Measurements from ENCODE around the gene MED12L.

DNA sequence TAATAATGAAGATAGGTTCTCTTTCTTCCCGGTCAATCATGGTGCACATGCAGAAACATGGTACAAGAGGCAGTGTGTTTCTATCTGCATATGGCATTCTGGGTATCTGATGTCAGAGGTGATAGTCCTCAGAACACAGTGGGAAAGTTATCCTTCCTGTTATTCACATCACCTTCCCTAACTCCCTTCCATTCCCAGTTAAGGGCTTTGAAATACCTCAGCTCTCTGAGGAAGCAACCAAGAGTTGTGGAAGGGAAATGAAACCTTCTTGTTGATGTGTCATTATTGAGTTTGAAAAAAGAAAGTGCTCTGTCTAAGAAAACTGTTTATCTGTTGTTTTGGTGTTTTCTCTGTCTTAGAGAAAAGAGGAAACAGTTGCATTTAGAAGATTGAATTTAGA, 265.8 kb downstream of the MED12L start:
- TF ChIP-seq, protein P1, sequence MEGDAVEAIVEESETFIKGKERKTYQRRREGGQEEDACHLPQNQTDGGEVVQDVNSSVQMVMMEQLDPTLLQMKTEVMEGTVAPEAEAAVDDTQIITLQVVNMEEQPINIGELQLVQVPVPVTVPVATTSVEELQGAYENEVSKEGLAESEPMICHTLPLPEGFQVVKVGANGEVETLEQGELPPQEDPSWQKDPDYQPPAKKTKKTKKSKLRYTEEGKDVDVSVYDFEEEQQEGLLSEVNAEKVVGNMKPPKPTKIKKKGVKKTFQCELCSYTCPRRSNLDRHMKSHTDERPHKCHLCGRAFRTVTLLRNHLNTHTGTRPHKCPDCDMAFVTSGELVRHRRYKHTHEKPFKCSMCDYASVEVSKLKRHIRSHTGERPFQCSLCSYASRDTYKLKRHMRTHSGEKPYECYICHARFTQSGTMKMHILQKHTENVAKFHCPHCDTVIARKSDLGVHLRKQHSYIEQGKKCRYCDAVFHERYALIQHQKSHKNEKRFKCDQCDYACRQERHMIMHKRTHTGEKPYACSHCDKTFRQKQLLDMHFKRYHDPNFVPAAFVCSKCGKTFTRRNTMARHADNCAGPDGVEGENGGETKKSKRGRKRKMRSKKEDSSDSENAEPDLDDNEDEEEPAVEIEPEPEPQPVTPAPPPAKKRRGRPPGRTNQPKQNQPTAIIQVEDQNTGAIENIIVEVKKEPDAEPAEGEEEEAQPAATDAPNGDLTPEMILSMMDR (IDR thresholded peaks at IDR 0.05; ENCODE audit: insufficient read depth, low read length): no peak
- TF ChIP-seq SPI1 (IDR thresholded peaks at IDR 0.05; ENCODE audit: borderline replicate concordance, low read depth) (no peak), POLR2AphosphoS5 (IDR thresholded peaks at IDR 0.05; ENCODE audit: low read depth) (no peak)
